HUES48 (cell line): ENCODE results near the gene TASP1.
"Not testable (repeated sequence)": the region's sequence is repeated elsewhere in the genome, so short reads cannot be mapped to it uniquely, and the experiment has no call there.

Source experiments
- H3K27ac ChIP-seq: one replicate; pipeline ENCODE4 v1.7.0; 2013; ENCODE audit warnings: low read depth, low read length, inconsistent platforms
- H3K27me3 ChIP-seq: 2 replicates; pipeline ENCODE4 v1.6.1; 2013; ENCODE audit warnings: mild to moderate bottlenecking, low read length; ENCODE audit not compliant: control insufficient read depth, insufficient read depth
- H3K36me3 ChIP-seq: 2 replicates; pipeline ENCODE4 v1.6.1; 2013; ENCODE audit warnings: low read length; ENCODE audit not compliant: control insufficient read depth, insufficient read depth
- H3K4me1 ChIP-seq: 2 replicates; pipeline ENCODE4 v1.6.1; 2013; ENCODE audit warnings: mild to moderate bottlenecking, low read length; ENCODE audit not compliant: control insufficient read depth, insufficient read depth
- H3K4me3 ChIP-seq: 2 replicates; pipeline ENCODE4 v1.5.1; 2013; ENCODE audit warnings: mild to moderate bottlenecking, low read depth, low read length
- H3K9ac ChIP-seq: 2 replicates; pipeline ENCODE4 v1.6.1; 2013; ENCODE audit warnings: mild to moderate bottlenecking, low read depth, low read length, moderate library complexity
- H3K9me3 ChIP-seq: 2 replicates; pipeline ENCODE4 v1.6.1; 2013; ENCODE audit warnings: low read length; ENCODE audit not compliant: control insufficient read depth, insufficient read depth

TASP1 gene

GRCh38 chr20:13613917-13614316, 24.8 kb downstream of the TASP1 start:
- Histone ChIP-seq H3K27ac (no peak overlapping the region), H3K9me3 (no peaks in the 10 kb centered on the region), H3K4me1 (no peaks in the 10 kb centered on the region; the same call in 1 of the 2 replicates), H3K36me3 (0 out of 2 replicates have a peak, but pooled peaks cover 3% of the 10 kb centered on the region), H3K4me3 (no peak overlapping the region), H3K27me3 (no peaks in the 10 kb centered on the region), H3K9ac (no peak overlapping the region)

- no peak overlapping the region for H3K27ac ChIP-seq
- no peak overlapping the region for H3K4me3 ChIP-seq
- H3K36me3 ChIP-seq: 0 out of 2 replicates have a peak, but pooled peaks cover 3% of the 10 kb centered on the region
- H3K4me1 ChIP-seq: no peaks in the 10 kb centered on the region; the same call in 1 of the 2 replicates
- H3K27me3 ChIP-seq: no peaks in the 10 kb centered on the region
- H3K9me3 ChIP-seq: no peaks in the 10 kb centered on the region
- no peak overlapping the region for H3K9ac ChIP-seq
Observed at GRCh38 chr20:13611611-13612125, 27.1 kb downstream of the TASP1 start.

GRCh38 chr20:13610184-13610583, 28.5 kb downstream of the TASP1 start:
- Histone ChIP-seq H3K27me3 (no peaks in the 10 kb centered on the region), H3K4me1 (no peaks in the 10 kb centered on the region), H3K9me3 (no peaks in the 10 kb centered on the region), H3K27ac (no peak overlapping the region), H3K36me3 (no peaks in the 10 kb centered on the region), H3K9ac (no peak overlapping the region), H3K4me3 (no peak overlapping the region)

GRCh38 chr20:13608066-13608465, 30.7 kb downstream of the TASP1 start:
- H3K27me3 ChIP-seq: no peaks in the 10 kb centered on the region
- H3K4me3 ChIP-seq: no peak overlapping the region
- H3K9ac ChIP-seq: no peak overlapping the region
- no peaks in the 10 kb centered on the region for H3K4me1 ChIP-seq
- no peak overlapping the region for H3K27ac ChIP-seq
- no peaks in the 10 kb centered on the region for H3K9me3 ChIP-seq
- no peaks in the 10 kb centered on the region for H3K36me3 ChIP-seq

- H3K36me3 ChIP-seq, H3K4me1 ChIP-seq, H3K27ac ChIP-seq, H3K27me3 ChIP-seq, H3K9me3 ChIP-seq, H3K4me3 ChIP-seq, H3K9ac ChIP-seq: not testable (repeated sequence)
Observed at GRCh38 chr20:13593423-13593822, 45.3 kb downstream of the TASP1 start.

GRCh38 chr20:13588049-13588448, 50.7 kb downstream of the TASP1 start:
- Histone ChIP-seq H3K36me3 (peaks cover 13% of the 10 kb centered on the region), H3K9me3 (peaks cover 11% of the 10 kb centered on the region)

GRCh38 chr20:13587370-13587769, 51.4 kb downstream of the TASP1 start:
- Histone ChIP-seq H3K9me3 (peaks cover 11% of the 10 kb centered on the region), H3K27ac (no peak overlapping the region), H3K36me3 (peaks cover 13% of the 10 kb centered on the region), H3K9ac (no peak overlapping the region), H3K4me3 (no peak overlapping the region), H3K4me1 (no peaks in the 10 kb centered on the region), H3K27me3 (no peaks in the 10 kb centered on the region)

More at GRCh38 chr20:13588049-13588448, 50.7 kb downstream of the TASP1 start:
- H3K4me3 ChIP-seq: no peak overlapping the region
- H3K4me1 ChIP-seq: no peaks in the 10 kb centered on the region
- no peak overlapping the region for H3K9ac ChIP-seq
- no peak overlapping the region for H3K27ac ChIP-seq
- no peaks in the 10 kb centered on the region for H3K27me3 ChIP-seq

- Histone ChIP-seq H3K27ac (no peak overlapping the region), H3K9ac (no peak overlapping the region), H3K4me1 (no peaks in the 10 kb centered on the region), H3K9me3 (peaks cover 11% of the 10 kb centered on the region), H3K27me3 (no peaks in the 10 kb centered on the region), H3K4me3 (no peak overlapping the region), H3K36me3 (peaks cover 13% of the 10 kb centered on the region)
Observed at GRCh38 chr20:13586133-13586532, 52.6 kb downstream of the TASP1 start.

GRCh38 chr20:13581451-13581850, 57.3 kb downstream of the TASP1 start:
- Histone ChIP-seq H3K36me3 (peaks cover 7% of the 10 kb centered on the region; the same call in 1 of the 2 replicates), H3K9ac (no peak overlapping the region), H3K27me3 (no peaks in the 10 kb centered on the region), H3K4me1 (no peaks in the 10 kb centered on the region), H3K4me3 (no peak overlapping the region), H3K27ac (no peak overlapping the region), H3K9me3 (peaks cover 7% of the 10 kb centered on the region; the same call in 1 of the 2 replicates)

GRCh38 chr20:13580707-13581106, 58.0 kb downstream of the TASP1 start:
- Histone ChIP-seq H3K27ac (no peak overlapping the region), H3K9ac (no peak overlapping the region), H3K36me3 (0 out of 2 replicates have a peak, but pooled peaks cover 3% of the 10 kb centered on the region), H3K9me3 (0 out of 2 replicates have a peak, but pooled peaks cover 3% of the 10 kb centered on the region), H3K27me3 (no peaks in the 10 kb centered on the region), H3K4me1 (no peaks in the 10 kb centered on the region), H3K4me3 (no peak overlapping the region)

GRCh38 chr20:13574071-13574470, 64.7 kb downstream of the TASP1 start:
- H3K4me3 ChIP-seq: no peak overlapping the region
- no peaks in the 10 kb centered on the region for H3K36me3 ChIP-seq
- no peak overlapping the region for H3K9ac ChIP-seq
- H3K27ac ChIP-seq: no peak overlapping the region
- H3K4me1 ChIP-seq: peaks cover 18% of the 10 kb centered on the region
- H3K9me3 ChIP-seq: no peaks in the 10 kb centered on the region
- no peaks in the 10 kb centered on the region for H3K27me3 ChIP-seq
